NCI-H524 (cell line): ENCODE data around the gene CCS.
A peak's percentile ranks its signal among the peaks of the same experiment; 100 is the strongest.
"Not testable (repeated sequence)": the region's sequence is repeated elsewhere in the genome, so short reads cannot be mapped to it uniquely, and the experiment has no call there.

Experiments
- DNase-seq, 2 experiments: peaks; one replicate each; lab custom pipeline; 2025; lab: John Stamatoyannopoulos, UW

The CCS gene

GRCh38 chr11:66561178-66561974 is 31.6 kb upstream of the CCS start:
- DNase-seq, result peak; percentile 40 to 80

GRCh38 chr11:66561975-66562248 is 31.1 kb upstream of the CCS start:
- DNase-seq, result no peak

GRCh38 chr11:66562275-66562674 is 30.7 kb upstream of the CCS start:
- DNase-seq, result no peak

- no peak for DNase-seq
These were observed 29.9 kb upstream of the CCS start for GRCh38 chr11:66562907-66563583.

GRCh38 chr11:66563832-66564231 is 29.2 kb upstream of the CCS start:
- DNase-seq, result no peak

- no peak for DNase-seq
These were observed 28.4 kb upstream of the CCS start for GRCh38 chr11:66564538-66564937.

GRCh38 chr11:66564984-66565383 is 28.0 kb upstream of the CCS start:
- DNase-seq, result no peak

GRCh38 chr11:66566221-66566620 is 26.8 kb upstream of the CCS start:
- no peak for DNase-seq

- DNase-seq, result no peak
These were observed 25.2 kb upstream of the CCS start for GRCh38 chr11:66567787-66568123.

- peak in 1 of 2 experiments; percentile 33 for DNase-seq
These were observed 24.7 kb upstream of the CCS start, which contains the start of gene CTSF for GRCh38 chr11:66568124-66568916. Gene CTSF, minus strand, starts transcription at chr11:66568606. Its CDS starts 120 bp downstream, at chr11:66568486.

- no peak for DNase-seq
These were observed 23.9 kb upstream of the CCS start for GRCh38 chr11:66569076-66569475.

- DNase-seq, result no peak
These were observed 22.7 kb upstream of the CCS start for GRCh38 chr11:66570079-66570849.

GRCh38 chr11:66570850-66571180 is 22.2 kb upstream of the CCS start:
- DNase-seq, result no peak

- DNase-seq, result peak in 1 of 2 experiments; percentile 65
These were observed 13.9 kb upstream of the CCS start for GRCh38 chr11:66579017-66579606.

GRCh38 chr11:66580803-66581202 is 12.2 kb upstream of the CCS start:
- no peak for DNase-seq

GRCh38 chr11:66581261-66581660 is 11.7 kb upstream of the CCS start:
- no peak for DNase-seq

- not testable (repeated sequence) for DNase-seq
These were observed 10.3 kb upstream of the CCS start for GRCh38 chr11:66582565-66583147.

GRCh38 chr11:66585447-66585846 is 7.5 kb upstream of the CCS start:
- not testable (repeated sequence) for DNase-seq

GRCh38 chr11:66586136-66586535 is 6.8 kb upstream of the CCS start:
- no peak for DNase-seq

- DNase-seq, result not testable (repeated sequence)
These were observed 3.7 kb upstream of the CCS start for GRCh38 chr11:66589315-66589714.

GRCh38 chr11:66589996-66590675 is 2.8 kb upstream of the CCS start:
- no peak for DNase-seq
